ENCODE data around the gene CELF5.

CELF5 gene

GRCh38 chr19:3175781-3176714, 48.4 kb upstream of the CELF5 start (continued):
- no peak for TF ChIP-seq ZSCAN5A (tag by site-specific recombination; IDR thresholded peaks at IDR 0.05)
- no peak for TF ChIP-seq ZNF658 (tag by site-specific recombination; IDR thresholded peaks at IDR 0.05)
- TF ChIP-seq ZNF274 (IDR thresholded peaks at IDR 0.05; ENCODE audit: low read length) = no peak
- no peak for TF ChIP-seq ZNF274 (tag by site-specific recombination; IDR thresholded peaks at IDR 0.05; ENCODE audit: borderline replicate concordance)
- TF ChIP-seq ZNF48 (tag by site-specific recombination; IDR thresholded peaks at IDR 0.05) = no peak
- TF ChIP-seq ZNF335 (tag by site-specific recombination; conservative IDR thresholded peaks at IDR 0.05) = 0 out of 2 replicates have a peak, but pooled peaks have one; percentile 25
- TF ChIP-seq MEIS1 (CRISPR knock-in tag; IDR thresholded peaks at IDR 0.05; ENCODE audit: borderline replicate concordance) = no peak
- TF ChIP-seq ZNF121 (tag by site-specific recombination; IDR thresholded peaks at IDR 0.05) = no peak
- no peak for TF ChIP-seq ZSCAN23 (tag by site-specific recombination; IDR thresholded peaks at IDR 0.05)
- no peak for TF ChIP-seq SETDB1 (IDR thresholded peaks at IDR 0.05; ENCODE audit: insufficient read length, low read length)
- no peak for TF ChIP-seq ZEB2 (tag by site-specific recombination; IDR thresholded peaks at IDR 0.05)
- TF ChIP-seq ZNF585B (tag by site-specific recombination; IDR thresholded peaks at IDR 0.05) = no peak
- TF ChIP-seq SCRT2 (tag by site-specific recombination; IDR thresholded peaks at IDR 0.05) = peak; percentile 51; the same call in 1 of the 2 replicates
- TF ChIP-seq ZNF777 (tag by site-specific recombination; IDR thresholded peaks at IDR 0.05; ENCODE audit: borderline replicate concordance) = no peak
- no peak for TF ChIP-seq CTCF (tag by site-specific recombination; IDR thresholded peaks at IDR 0.05)
- peak; percentile 65 for TF ChIP-seq GLIS1 (tag by site-specific recombination; IDR thresholded peaks at IDR 0.05)

- Histone ChIP-seq H3K36me3 (ENCODE audit: control insufficient read depth in 2 of 2, insufficient read depth in 1 of 2, low read length in 2 of 2) (no peaks in the 10 kb centered on the region), H3K4me3 (ENCODE audit: low read depth, low read length) (no peak overlapping the region), H3K27ac (ENCODE audit: extremely low read depth, low read depth, low read length) (no peak overlapping the region), H3K9me3 (ENCODE audit: control insufficient read depth, insufficient read depth, low read depth, low read length) (no peaks in the 10 kb centered on the region), H3K4me1 (ENCODE audit: control insufficient read depth, insufficient read depth, low read length) (no peaks in the 10 kb centered on the region)
- ChIA-PET POLR2A (no interaction called here), CTCF (no interaction called here)
- peak; percentile 88 for TF ChIP-seq GLIS1 (tag by site-specific recombination; IDR thresholded peaks at IDR 0.05)
- TF ChIP-seq SETDB1 (IDR thresholded peaks at IDR 0.05; ENCODE audit: insufficient read length, low read length) = no peak
- no peak for TF ChIP-seq ZNF558 (tag by site-specific recombination; IDR thresholded peaks at IDR 0.05)
- no peak for TF ChIP-seq ZNF19 (tag by site-specific recombination; IDR thresholded peaks at IDR 0.05; ENCODE audit: low read depth)
- TF ChIP-seq ZNF624 (tag by site-specific recombination; IDR thresholded peaks at IDR 0.05) = no peak
- peak; percentile 67; the same call in 1 of the 2 replicates for TF ChIP-seq ZNF600 (tag by site-specific recombination; IDR thresholded peaks at IDR 0.05)
- no peak for TF ChIP-seq BCL11A (tag by site-specific recombination; IDR thresholded peaks at IDR 0.05; ENCODE audit: low read depth)
- no peak for TF ChIP-seq ZNF248 (tag by site-specific recombination; IDR thresholded peaks at IDR 0.05)
- TF ChIP-seq PRDM6 (tag by site-specific recombination; IDR thresholded peaks at IDR 0.05) = no peak
- no peak for TF ChIP-seq SCRT2 (tag by site-specific recombination; IDR thresholded peaks at IDR 0.05)
- no peak for TF ChIP-seq PATZ1 (tag by site-specific recombination; IDR thresholded peaks at IDR 0.05)
- TF ChIP-seq ZNF239 (tag by site-specific recombination; IDR thresholded peaks at IDR 0.05) = no peak
- TF ChIP-seq ZNF398 (tag by site-specific recombination; IDR thresholded peaks at IDR 0.05) = peak; percentile 68
- no peak for TF ChIP-seq SCRT1 (tag by site-specific recombination; IDR thresholded peaks at IDR 0.05; ENCODE audit: borderline replicate concordance)
These were observed 47.6 kb upstream of the CELF5 start for GRCh38 chr19:3176715-3177501.
